ENCODE results near the gene TNIK.
A peak's percentile ranks its signal among the peaks of the same experiment; 100 is the strongest.

The TNIK gene

DNA sequence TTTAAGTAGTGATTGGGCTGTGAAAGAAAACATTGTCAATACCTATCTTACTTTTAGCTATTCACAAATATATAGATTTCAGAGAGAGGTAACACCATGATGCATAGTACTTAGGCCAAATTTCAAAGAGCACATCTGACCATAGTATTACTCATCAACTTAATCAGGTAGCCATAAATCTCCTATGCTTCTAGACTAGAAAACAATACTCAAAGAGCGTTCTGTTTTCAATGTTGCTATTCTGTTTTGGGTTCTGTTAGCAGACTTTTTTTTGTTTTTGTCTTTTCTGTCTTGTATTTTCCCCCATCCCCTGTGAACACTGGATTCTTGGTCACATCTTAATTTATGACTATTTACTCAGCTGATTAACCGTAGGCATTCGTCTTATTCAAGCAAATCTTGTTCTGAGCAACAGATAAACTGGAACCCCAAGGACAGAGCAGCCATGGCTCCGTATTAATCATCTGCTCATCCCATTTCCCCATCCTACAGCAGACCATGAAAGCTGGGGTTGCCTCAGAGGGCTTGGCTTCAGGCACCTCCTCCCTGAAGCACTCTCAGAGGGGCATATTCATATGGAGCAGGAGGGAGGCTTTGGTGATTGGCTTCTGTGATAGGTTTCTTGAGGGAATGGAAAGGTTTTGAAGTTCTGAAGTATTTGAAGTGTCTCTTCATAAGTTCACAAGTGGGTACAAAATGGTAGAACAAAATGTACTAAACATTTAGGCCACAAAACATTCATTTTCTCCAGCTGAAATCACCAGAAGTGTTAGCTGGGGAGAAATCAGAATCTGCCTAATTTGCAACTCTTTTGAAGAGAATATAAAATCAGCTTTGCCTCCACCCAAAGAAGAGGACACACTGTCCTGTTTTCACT lies 105.3 kb downstream of the TNIK start:
- no peak for DNase-seq

DNA sequence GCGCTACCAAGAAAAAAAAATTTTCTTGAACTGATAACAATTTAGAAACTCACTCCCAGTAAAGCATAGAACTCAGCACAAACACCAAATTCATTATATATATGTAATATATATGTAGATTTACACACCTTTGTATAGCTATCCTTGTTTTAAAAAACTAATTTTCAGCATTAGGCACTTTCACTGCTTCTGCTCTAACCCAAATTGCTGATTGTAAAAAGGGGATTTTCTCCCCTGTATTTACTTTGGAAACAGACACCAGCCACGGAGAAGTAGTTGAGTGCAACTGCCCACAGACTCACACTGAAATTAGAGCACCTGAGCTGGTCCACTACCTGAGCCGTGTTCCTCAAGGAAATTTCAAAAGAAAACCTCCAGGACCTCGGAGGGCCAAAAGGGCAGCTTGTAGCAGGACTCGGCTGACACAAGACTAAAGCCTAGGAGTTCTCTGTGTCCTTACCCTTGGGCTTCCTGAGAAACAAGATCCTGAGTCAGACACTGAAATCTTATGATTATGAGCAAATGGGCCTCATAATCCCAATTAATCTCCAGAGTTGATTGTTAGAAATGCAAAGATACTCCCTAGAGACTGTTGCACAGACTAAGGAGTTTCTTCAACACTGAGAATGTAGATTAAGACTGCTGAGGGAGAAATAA lies 106.0 kb downstream of the TNIK start:
- DNase-seq = no peak

DNA sequence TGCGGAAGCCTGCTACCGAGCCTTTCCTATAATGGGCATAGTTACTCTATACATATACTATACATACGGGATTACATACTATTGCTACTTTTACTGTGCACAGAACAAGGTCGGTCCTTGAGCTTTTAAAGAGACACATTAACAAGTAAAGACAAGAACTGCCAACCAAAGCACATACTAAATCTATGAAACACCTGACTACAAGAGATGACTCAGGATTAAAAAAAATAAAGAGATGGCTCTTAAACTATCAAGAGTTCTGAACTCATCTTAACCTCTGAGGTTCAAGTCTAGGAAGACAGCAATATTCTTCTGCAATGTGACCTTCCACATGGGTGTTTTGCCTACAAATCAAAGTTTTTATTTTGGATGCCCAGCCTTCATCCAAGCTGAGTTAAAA lies 106.8 kb downstream of the TNIK start:
- no peak for DNase-seq

DNA sequence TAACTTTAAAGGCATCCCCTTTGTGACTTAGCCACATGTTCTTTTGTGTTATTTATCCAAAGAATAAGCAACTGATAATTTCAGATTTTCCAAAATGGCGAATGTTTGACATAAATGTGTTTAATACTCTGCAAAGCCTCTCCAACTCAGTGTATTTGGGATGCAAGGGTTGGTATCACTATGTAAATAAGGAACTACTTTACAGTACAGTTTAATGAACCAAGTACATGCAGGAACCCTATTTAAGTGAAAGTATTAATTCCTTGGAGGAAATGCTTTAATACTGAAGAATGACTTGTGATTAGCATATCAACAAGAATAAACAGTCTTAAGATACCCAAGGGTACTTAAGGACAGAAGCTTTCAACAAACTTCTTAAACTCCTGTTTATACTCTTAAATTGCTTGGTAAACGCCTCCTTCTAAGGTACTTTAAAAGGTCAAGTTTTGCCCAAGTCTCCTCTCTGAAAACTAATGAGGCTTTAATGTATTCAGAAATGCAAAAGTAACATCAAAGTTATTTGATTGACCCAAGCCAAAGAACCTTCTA lies 107.7 kb downstream of the TNIK start:
- DNase-seq = no peak

DNA sequence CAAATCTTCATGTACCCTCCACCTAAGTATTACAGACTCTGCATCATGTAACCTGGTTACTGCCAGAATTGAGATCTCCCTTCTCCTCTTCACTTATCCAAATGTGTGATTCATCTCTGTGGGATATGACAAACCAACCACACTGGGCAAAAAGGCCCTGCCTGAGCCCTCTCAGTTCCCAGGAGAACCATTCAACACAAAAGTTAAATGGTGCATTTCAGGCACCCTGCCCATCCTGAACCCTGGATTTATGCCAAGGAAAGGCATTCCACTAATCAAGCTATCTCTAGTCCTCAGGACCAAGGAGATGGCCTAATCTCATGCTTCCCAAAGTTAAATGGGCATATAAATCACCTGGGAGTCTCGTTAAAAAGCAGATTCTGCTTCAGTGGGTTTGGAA lies 108.5 kb downstream of the TNIK start:
- DNase-seq = no peak

DNA sequence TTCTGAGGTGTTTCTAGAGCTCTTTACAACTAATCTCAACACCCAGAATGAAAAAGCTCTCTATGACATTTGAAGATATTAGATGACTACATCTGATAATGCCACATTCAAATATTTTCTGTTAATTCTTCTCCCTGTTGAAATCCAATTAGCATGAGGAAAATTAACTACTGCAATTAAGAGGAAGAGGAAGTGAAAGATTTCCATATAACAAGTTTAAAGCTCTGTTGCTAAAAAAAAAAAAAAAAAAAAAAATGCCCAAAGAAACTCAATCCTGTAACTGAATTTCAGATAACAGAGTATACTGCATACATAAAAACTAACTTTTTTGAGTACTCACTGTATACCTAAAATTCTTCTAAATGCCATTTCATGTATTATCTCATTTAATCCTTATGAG lies 109.8 kb downstream of the TNIK start:
- no peak for DNase-seq

DNA sequence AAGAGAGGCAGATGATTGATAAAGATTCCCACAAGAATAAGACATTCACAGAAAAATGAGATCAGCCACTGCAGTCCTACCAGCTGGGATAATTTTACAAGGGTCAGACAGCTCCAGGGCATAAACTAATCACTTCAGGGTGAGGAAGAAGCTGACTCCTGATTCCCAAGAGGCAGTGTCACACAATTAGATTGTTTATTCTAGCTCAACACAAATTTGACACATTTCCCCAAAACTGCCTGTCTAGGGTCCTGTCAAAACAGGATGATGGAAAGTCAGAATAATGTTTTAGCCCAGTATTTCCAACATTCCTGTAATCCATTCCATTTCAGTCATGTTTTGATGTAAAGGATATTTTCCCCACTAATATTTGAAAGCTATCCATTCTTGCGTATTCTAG lies 110.8 kb downstream of the TNIK start:
- no peak for DNase-seq

DNA sequence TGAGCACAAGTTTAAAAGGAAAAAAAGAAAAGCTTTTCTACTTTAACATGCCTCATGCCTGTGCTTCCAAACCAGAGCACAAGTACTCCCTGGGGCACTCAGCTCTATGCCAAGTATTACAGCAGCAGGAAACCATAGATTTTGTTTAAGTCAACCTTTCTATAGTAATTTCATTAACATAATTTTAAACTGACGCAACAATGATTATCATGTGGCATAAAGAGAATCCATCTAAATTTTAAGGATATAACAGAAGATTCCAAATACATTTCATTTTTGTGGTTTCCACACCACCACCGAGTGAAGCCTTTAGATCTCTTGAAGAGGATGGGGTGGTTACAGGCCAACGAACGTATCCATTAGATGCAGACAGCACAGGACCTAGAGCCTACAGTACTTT lies 112.1 kb downstream of the TNIK start:
- no peak for DNase-seq

DNA sequence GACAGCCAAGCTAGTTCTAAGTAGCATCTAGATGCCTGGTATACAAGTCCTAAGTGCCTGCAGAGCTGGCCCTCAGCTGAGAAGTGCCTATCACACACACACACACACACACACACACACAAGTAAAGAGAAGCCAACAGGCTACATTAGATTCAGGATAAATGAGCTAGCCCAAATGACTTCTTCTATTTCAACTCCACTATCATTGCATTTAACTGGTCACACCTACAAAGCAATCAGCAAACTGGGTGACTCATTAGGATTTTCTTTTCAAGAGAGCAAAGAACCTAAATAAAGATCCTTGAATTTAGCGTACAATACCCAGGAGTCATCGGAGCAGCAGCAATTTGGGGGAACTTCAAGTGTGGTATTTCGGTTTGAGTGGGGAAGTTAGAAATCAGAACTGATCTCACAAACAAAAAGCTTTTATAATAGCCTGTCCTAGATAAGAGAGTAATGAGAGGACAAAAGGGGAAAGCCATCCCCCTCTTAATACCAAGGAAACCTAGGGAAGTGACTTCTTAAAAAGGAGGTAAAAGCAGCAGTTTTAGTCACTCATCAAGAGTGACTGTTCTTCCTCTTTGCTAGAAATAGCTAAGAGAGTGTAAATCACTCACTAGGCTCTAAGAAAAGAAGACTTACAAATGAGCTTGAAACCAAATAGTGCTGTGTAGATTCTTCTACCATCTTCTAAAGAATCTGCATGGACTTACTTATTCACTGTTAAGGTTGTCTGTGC lies 112.7 kb downstream of the TNIK start:
- no peak for DNase-seq

DNA sequence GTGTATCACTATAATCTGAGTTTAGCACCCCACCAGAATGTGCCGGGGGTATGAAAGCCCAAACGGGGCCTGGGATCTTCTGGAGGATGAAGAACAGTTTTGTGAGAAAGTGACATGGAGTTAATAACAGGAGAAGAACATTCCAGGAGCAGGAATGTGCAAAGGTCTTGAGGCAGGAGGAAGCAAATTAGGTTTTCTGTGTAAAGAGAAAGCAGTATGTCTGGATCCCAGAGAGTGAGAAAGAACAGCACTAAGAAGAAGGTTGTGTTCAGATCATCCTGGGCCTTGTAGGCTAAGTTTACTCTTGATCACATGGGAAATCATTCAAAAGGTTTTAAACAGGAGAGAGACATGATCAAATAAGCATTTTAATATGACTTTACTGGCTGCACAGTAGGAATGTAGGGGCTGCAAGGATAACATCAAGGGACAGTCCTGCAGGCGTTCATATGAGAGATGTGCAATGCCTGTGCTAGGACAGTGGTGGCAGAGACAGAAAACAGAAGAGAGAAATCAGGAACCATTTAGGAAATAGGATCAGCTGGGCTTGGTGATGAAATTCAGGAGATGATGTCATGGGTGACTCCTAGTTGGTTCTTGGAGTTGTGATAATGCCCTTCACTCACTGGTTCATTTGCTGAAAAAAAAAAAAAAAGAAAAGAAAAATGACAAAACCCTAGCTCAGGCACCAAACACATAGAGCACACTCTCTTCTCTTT lies 113.5 kb downstream of the TNIK start:
- no peak for DNase-seq

DNA sequence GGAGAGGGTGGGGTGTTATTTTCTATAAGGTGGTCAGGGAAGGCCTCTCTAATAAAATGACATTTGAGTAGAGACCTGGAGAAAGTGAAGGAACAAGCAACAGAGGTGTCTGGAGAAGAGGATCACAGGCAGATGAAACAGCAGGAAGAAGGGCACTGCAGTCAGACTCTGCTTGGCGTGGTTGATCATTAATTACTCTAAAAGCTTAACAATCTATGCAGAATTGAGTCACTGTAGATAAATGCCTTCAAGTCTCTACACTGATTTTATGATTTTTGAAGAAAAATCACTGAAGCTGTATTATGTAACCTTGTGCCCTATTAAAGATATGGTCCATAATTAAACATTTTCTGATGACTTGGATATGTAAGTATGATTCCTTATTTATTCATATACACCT lies 114.2 kb downstream of the TNIK start:
- DNase-seq = no peak

DNA sequence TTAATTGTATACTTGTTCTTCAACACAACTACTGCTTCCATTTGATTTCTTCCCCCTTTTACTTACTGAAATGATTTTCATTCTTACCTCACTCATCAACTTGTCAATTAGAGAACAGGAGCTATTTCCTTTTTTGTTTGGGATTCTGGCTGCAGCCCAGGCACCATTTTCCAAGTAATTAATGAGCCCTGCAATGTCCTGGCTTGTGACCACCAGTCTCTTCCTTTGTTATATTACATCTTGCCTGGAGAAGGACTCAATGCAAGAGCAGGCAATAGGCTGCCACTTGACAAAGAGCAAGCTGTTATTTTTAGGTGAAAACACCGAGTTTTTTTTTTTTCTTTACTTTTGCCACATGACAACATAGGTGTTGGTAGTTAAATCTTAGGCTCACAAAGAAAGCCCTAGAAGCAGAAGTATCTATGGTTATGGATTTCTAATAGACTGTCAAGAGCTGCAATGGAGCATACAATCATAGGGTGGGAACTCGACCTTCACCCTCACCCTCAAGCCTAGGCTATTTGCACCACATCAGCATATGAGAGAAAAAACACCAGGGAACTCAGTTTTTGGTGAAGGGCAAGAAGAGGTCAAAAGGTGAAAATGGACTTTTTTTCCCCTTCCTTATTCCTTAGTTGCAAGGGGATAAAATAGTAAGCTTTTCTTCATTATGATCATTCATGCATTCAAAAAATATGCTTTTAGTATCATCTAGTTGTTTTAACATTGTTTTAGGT lies 114.9 kb downstream of the TNIK start:
- DNase-seq = no peak

DNA sequence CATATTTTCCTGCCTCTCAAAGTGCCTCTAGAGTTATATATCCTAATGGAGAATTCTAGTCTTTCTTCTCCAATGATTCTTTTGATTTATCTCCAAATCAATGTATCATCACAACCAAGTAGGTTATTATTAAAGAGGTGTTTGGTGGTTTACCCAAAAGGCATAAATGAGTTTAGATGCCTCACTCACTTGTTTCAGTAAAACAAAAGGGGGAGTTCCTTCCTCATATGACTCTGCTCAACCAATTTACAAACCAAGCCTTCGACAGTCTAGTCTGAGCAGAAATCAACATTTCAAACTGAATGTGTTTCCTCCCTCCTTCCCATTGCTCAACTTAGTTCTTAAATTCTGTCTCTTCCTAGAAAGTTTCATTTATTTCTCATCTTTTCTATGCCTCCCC lies 116.5 kb downstream of the TNIK start:
- DNase-seq = no peak

DNA sequence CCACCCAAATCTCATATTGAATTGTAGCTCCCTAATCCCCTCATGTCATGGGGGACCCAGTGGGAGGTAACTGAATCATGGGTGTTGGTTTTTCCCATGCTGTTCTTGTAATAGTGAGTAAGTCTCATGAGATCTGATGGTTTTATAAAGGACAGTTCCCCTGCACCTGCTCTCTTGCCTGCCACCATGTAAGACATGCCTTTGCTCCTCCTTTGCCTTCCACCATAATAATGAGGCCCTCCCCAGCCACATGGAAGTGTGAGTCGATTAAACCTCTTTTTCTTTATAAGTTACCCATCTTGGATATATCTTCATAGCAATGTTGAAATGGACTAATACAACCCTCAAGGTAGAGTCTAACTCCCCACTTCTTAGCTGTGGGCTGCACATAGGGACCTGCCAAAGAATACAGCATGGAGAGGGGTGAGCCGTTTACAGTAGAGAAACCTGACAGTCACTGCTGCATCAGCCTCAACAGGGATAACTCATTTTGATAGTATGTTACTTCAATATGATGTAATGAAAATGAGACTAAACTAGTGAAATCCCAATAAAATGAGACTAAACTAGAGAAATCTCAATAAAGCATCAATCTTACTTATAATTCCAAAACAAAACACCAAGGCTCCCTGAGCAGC lies 117.3 kb downstream of the TNIK start:
- no peak for DNase-seq

DNA sequence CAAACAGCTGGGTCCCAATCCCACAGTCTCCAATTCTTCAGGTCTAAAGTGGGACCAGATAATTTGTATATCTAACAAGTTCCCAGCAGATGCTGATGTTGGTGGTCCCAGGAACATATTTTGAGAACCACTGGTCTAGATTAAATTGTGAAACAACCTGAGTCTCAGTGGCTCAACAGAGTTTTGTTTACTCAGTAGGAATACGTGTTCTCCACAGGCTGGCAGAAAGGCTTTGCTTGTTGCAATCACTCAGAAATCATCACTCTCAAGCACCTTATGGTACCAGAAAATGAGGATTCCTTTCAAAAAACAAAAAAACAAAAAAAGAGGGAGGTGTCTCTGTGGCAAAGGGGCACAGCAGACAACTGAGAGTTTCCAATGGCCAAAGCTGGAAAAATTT lies 118.0 kb downstream of the TNIK start:
- DNase-seq = no peak

DNA sequence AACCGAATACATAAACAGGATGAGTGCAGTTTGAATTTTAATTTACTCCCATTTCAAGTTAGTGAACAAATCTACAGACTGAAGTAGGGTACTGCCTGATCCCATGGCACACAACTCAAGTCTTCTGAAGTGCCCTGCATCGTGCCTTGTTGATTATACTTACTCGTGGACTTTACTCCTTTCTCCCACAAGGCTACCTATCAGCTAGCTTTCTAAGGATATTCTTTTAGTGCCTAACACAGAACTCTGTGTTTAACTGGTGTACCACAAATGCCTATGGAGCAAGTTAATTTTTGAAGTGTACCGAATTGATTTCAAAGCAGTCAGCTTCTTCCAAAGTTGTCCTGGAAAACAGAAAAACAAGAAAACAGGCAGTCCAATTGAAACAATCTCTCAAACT lies 119.8 kb downstream of the TNIK start:
- DNase-seq = no peak

DNA sequence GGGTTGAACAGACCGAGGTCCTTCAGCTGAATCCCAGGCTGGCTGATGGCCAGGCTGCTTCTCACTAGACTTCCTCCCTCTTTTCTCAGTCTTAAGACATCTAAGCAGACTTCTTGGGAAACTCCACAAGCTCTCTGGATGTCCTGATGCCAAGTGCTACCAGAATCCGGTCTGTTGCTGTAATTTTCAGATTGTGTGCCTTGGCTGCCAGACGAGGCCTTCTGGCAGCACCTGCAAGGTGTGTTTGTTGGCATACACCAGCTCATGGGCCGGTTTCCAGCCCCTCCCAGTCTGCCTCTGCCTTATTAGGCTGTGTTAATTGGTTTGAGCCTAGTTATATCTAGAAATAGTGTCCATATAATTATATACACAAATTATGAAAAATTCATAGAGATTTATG lies 120.6 kb downstream of the TNIK start:
- peak; percentile 17 to 49 for DNase-seq

DNA sequence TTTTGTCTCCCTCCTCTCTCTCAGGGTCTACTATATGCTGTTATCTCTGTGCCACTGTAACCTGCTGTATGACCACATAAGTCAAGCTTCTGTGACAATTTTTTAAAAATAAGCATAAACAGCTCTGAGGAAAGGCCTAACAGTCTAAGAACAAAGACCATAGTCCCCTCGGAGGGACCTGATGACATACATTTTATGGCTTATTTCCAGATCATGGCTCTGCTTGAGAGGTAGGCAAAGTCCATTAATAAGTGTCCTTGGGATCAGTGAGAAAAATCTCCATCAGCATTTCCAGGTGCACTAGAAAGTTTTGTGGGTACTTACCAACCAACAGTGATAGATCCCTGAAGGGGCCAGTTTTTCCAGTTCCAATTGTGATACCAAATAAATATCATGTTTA lies 123.8 kb downstream of the TNIK start:
- DNase-seq = no peak

DNA sequence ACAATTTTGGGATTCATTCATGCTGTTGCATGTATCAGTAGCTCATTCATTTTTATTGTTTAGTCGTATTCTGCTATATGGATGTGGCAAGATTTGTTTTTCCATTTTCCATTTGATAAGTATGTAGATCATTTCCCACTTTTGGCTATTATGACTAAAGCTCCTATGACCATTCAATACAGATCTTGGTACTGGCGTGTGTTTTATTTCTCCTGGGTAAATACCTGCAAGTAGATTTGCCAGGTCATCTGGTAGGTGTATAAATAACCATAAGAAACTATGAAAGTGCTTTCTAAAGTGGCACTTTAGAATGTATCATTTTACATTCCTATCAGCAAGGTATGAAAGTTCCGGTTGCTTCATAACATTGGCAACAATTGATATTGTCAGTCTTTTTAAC lies 124.6 kb downstream of the TNIK start:
- no peak for DNase-seq

DNA sequence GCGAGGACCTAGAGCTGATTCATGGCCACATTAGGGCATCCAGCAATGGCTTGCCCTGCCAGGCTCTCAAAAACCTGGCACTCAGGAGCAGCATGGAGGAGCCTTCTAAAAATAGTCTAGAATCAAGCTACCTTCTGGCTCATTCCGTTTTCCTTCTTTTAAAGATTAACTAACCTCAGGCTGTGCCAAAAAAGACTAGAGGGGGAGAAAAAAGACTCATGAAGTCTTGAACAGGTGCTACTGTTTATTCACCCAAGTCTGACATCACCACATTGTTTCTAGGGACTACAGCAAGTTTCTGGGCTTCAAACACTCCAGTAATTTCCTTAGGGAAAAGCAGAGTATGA lies 125.8 kb downstream of the TNIK start:
- no peak for DNase-seq

DNA sequence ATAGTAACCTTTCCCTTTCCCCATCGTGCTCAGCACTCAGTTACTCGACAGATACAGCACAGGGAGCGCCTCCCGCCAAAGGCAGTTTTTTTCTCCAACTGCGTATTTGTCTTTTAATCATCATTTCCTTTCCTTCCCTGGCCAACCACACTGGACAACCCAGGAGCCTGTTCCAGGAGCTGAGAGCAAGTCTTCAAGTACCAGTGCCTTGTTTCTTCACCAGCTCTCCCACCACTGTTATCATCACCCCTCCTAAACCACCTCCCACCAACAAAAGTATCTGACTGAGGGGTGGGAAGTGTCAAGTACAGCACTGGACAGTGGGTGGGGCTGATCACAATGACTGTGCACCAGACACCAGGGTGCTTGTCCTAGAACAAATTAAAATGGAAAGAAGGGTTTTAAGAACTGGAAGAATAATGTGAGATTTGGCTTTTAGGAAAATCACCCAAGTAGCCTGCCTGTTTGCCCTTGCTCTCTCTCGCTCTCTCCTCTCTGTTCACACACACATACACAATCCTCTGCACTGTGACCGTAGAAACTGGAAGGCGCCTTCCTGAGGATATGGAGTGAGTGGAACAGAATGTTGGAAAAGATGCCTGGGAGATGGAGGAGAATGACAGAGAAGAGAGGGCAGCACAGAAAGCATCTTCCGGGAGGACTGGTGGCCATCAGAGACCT lies 126.3 kb downstream of the TNIK start:
- DNase-seq = no peak

Measured in cerebellar nuclear complex (tissue), 1 donor.